ENCODE data around the gene WDR4.

Gene WDR4

GRCh38 chr21:42830456-42831455 lies 48.6 kb downstream of the WDR4 start:
- TF ChIP-seq CTCF (conservative IDR thresholded peaks at IDR 0.05; ENCODE audit: low read depth, low read length): no peak
- no peak overlapping the region for H3K4me3 ChIP-seq (ENCODE audit: low read depth, low read length)
- DNase-seq (ENCODE audit: low read depth): no peak

GRCh38 chr21:42829954-42830353 lies 49.4 kb downstream of the WDR4 start:
- no peak for TF ChIP-seq CTCF (conservative IDR thresholded peaks at IDR 0.05; ENCODE audit: low read depth, low read length)
- DNase-seq (ENCODE audit: low read depth): no peak
- no peak overlapping the region for H3K4me3 ChIP-seq (ENCODE audit: low read depth, low read length)

- no peak for TF ChIP-seq CTCF (conservative IDR thresholded peaks at IDR 0.05; ENCODE audit: low read depth, low read length)
- DNase-seq (ENCODE audit: low read depth): no peak
- H3K4me3 ChIP-seq (ENCODE audit: low read depth, low read length): no peak overlapping the region
Measured at GRCh38 chr21:42829417-42829816, 49.9 kb downstream of the WDR4 start.

GRCh38 chr21:42827588-42827987 lies 51.8 kb downstream of the WDR4 start:
- no peak for DNase-seq (ENCODE audit: low read depth)
- TF ChIP-seq CTCF (conservative IDR thresholded peaks at IDR 0.05; ENCODE audit: low read depth, low read length): no peak
- H3K4me3 ChIP-seq (ENCODE audit: low read depth, low read length): no peak overlapping the region

DNA sequence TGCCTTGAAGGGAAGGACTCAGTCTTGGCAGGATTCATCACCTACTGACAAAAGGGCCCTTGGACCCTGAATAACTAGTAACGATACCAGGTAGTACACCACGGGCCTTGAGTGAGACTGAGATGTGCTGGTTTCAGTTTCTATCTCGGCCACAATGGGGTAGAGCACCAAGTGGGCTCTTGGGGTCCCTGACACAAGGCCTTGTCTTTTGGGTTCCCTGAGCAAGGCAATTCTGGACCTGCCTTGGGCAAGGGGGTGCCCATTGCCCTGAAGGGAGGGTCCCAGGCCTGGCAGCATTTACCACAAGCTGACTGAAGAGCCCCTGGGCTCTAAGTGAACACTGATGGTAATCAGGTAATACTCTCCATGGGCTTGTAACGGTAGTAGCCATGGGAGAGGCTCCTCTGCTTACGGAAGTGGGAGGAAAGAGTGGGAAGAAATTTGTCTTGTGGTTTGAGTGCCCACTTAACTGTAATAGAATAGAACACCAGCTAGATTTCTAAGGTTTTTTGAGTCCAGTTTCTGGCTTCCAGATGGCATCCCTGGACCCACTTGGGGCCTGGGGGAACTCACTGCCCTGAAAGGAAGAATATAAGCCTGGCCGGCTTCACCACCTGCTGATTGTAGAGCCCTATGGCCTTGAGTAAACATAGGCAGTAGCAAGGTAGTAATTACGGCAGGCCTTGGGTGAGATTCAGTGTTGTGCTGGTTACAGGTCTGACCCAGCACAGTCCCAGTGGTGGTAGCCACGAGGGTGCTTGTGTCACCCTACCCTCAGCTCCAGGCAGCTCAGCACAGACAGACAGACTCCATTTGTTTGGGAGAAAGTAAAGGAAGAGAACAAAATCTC lies 58.5 kb downstream of the WDR4 start:
- no peak for TF ChIP-seq CTCF (conservative IDR thresholded peaks at IDR 0.05; ENCODE audit: low read depth, low read length)
- DNase-seq (ENCODE audit: low read depth): no peak
- H3K4me3 ChIP-seq (ENCODE audit: low read depth, low read length): no peak overlapping the region

DNA sequence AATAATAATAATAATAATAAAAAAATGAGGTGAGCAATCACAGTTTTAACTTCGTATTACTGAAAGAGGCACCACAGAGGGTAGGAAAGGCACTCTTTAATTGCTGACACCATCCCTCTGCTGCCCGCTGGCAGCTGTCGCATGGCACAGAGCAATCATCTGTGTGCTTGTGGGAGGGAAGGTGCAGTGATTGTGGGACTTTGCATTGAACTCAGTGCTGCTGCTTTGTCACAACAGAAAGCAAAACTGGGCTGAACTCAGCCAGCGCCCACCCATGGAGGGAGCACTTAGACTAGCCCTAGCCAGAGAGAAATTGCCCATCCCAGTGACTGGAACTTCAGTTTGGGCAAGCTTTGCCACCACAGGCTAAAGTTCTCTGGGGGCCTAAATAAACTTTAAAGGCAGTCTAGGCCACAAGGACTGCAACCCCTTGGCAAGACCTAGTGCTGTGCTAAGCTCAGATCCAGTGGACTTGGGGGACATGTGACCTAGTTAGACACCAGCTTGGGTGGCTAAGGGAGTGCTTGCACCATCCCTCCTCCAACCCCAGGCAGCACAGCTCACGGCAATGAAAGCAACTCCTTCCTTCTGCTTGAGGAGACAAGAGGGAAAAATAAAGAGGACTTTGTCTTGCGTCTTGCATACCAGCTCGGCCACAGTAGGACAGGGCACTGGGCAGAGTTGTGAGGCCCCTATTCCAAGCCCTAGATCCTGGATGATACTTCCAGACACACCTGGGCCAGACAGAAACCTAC lies 59.3 kb downstream of the WDR4 start:
- DNase-seq (ENCODE audit: low read depth): no peak
- TF ChIP-seq CTCF (conservative IDR thresholded peaks at IDR 0.05; ENCODE audit: low read depth, low read length): no peak
- H3K4me3 ChIP-seq (ENCODE audit: low read depth, low read length): no peak overlapping the region
